GM12878 (cell line): ENCODE results near the gene ARID1A. TPM values are rescaled to one million over a fixed set of nuclear protein-coding genes. Genes with fewer than 3 reads are reported as not detected.
A peak's percentile ranks its signal among the peaks of the same experiment; 100 is the strongest.

Experiments used
- BCL11A ChIP-seq: IDR thresholded peaks from 2 replicates; pipeline ENCODE4 v1.6.1; 2011; ENCODE audit warnings: low read depth, low read length
- BMI1 ChIP-seq: fragments of 450-650 bp; IDR thresholded peaks from 2 replicates; pipeline ENCODE4 v1.6.1; 2016; ENCODE audit warnings: mild to moderate bottlenecking, moderate library complexity, borderline replicate concordance
- BRCA1 ChIP-seq: IDR thresholded peaks from 2 replicates; pipeline ENCODE4 v1.6.1; 2011; ENCODE audit warnings: low read depth, low read length, improper control_type of control experiment
- CHD2 ChIP-seq: IDR thresholded peaks from 2 replicates; pipeline ENCODE4 v1.6.1; 2011; ENCODE audit warnings: low read depth, low read length, improper control_type of control experiment, borderline replicate concordance
- E2F4 ChIP-seq: IDR thresholded peaks from 2 replicates; pipeline ENCODE4 v1.6.1; 2012; ENCODE audit warnings: low read depth, low read length, improper control_type of control experiment
- EGR1 ChIP-seq, 2 experiments: IDR thresholded peaks; 1 replicate in 1 of 2; 2 replicates in 1 of 2; pipeline ENCODE4 v1.6.1; 2011 to 2012; ENCODE audit warnings: low read depth in 2 of 2, low read length in 2 of 2, borderline replicate concordance in 1 of 2, mild to moderate bottlenecking in 1 of 2, moderate library complexity in 1 of 2
- EP300 ChIP-seq, 2 experiments: fragments of 150-350 bp in 1 of 2; IDR thresholded peaks; 2 replicates each; pipeline ENCODE4 v1.6.1; 2011 to 2012; ENCODE audit warnings: low read depth in 2 of 2, low read length in 2 of 2, borderline replicate concordance in 1 of 2, improper control_type of control experiment in 1 of 2, inconsistent platforms in 1 of 2; ENCODE audit not compliant: control insufficient read depth in 1 of 2
- HDAC2 ChIP-seq: fragments of 200-600 bp; sonication (generic); IDR thresholded peaks from 2 replicates; pipeline ENCODE4 v1.6.1; 2017
- HDAC6 ChIP-seq: fragments of 200-600 bp; sonication (generic); IDR thresholded peaks from one replicate; pipeline ENCODE4 v1.8.0; 2017; ENCODE audit warnings: antibody characterized with exemption; ENCODE audit not compliant: unreplicated experiment
- HSF1 ChIP-seq: fragments of 150-350 bp; IDR thresholded peaks from 2 replicates; pipeline ENCODE4 v1.6.1; 2014; ENCODE audit warnings: mild to moderate bottlenecking, low read depth, low read length
- KDM1A ChIP-seq: fragments of 200-600 bp; sonication (generic); IDR thresholded peaks from 2 replicates; pipeline ENCODE4 v1.6.1; 2016; ENCODE audit warnings: borderline replicate concordance
- LARP7 ChIP-seq: fragments of 450-650 bp; IDR thresholded peaks from 2 replicates; pipeline ENCODE4 v1.6.1; 2017; ENCODE audit warnings: mild to moderate bottlenecking
- MAX ChIP-seq: IDR thresholded peaks from 2 replicates; pipeline ENCODE4 v1.6.1; 2012; ENCODE audit warnings: low read depth, low read length, improper control_type of control experiment
- MTA3 ChIP-seq: IDR thresholded peaks from 2 replicates; pipeline ENCODE4 v1.6.1; 2012; ENCODE audit warnings: low read length, inconsistent platforms, borderline replicate concordance
- MXI1 ChIP-seq: fragments of 150-350 bp; IDR thresholded peaks from 2 replicates; pipeline ENCODE4 v1.6.1; 2011; ENCODE audit warnings: low read depth, mild to moderate bottlenecking, inconsistent platforms, low read length, improper control_type of control experiment
- NFYB ChIP-seq: IDR thresholded peaks from 2 replicates; pipeline ENCODE4 v1.6.1; 2011; ENCODE audit warnings: low read depth, mild to moderate bottlenecking, low read length, improper control_type of control experiment, moderate library complexity; ENCODE audit not compliant: insufficient read depth
- PAX8 ChIP-seq: fragments of 450-650 bp; IDR thresholded peaks from 2 replicates; pipeline ENCODE4 v1.6.1; 2017; ENCODE audit warnings: mild to moderate bottlenecking, moderate library complexity
- POLR2AphosphoS2 ChIP-seq: IDR thresholded peaks from 2 replicates; pipeline ENCODE4 v1.6.1; 2011; ENCODE audit warnings: low read depth, mild to moderate bottlenecking, low read length, improper control_type of control experiment, moderate library complexity
- POLR2AphosphoS5 ChIP-seq: IDR thresholded peaks from 2 replicates; pipeline ENCODE4 v1.6.1; 2011; ENCODE audit warnings: mild to moderate bottlenecking, low read length, inconsistent platforms
- SMAD5 ChIP-seq: IDR thresholded peaks from 2 replicates; pipeline ENCODE4 v1.6.1; 2016; ENCODE audit warnings: antibody characterized with exemption, low read depth
- STAT1 ChIP-seq: fragments of 450-650 bp; conservative IDR thresholded peaks from 2 replicates; pipeline ENCODE4 v1.6.1; 2014; ENCODE audit warnings: antibody characterized with exemption, mild to moderate bottlenecking
- TCF7 ChIP-seq: IDR thresholded peaks from 2 replicates; pipeline ENCODE4 v1.6.1; 2014; ENCODE audit warnings: antibody characterized with exemption, borderline replicate concordance
- WRNIP1 ChIP-seq: IDR thresholded peaks from 2 replicates; pipeline ENCODE4 v1.6.1; 2011; ENCODE audit warnings: low read depth, low read length, improper control_type of control experiment, borderline replicate concordance
- YBX1 ChIP-seq: fragments of 450-650 bp; IDR thresholded peaks from 2 replicates; pipeline ENCODE4 v1.6.1; 2016; ENCODE audit warnings: antibody characterized with exemption
- YY1 ChIP-seq: IDR thresholded peaks from 2 replicates; pipeline ENCODE4 v1.6.1; 2011; ENCODE audit warnings: low read depth, mild to moderate bottlenecking, low read length
- ZBED1 ChIP-seq: IDR thresholded peaks from 2 replicates; pipeline ENCODE4 v1.6.1; 2016; ENCODE audit warnings: borderline replicate concordance
- polyA plus RNA-seq, 11 experiments: library from polyadenylated mRNA; depleted of rRNA in 4 of 11; unstranded in 6 of 11; stranded (reverse) in 5 of 11; fragments of >200 nt; fragmentation: Nextera tagmentation in 4 of 11; fragmentation: Illumina TruSeq in 1 of 11; extraction: Ambion mirVana in 4 of 11; extraction: Trizol in 1 of 11; gene quantifications; 1 replicate in 1 of 11; 2 replicates in 10 of 11; pipeline versions ENCODE4 v1.2.1 to v1.2.3, GENCODE V29; 2011 to 2016; ENCODE audit warnings: inconsistent platforms in 2 of 11, missing spikeins in 2 of 11, low read depth in 1 of 11
- total RNA-seq, 4 experiments: library from RNA; depleted of rRNA in 3 of 4; stranded (reverse); fragments of >200 nt in 3 of 4; fragmentation: Illumina TruSeq in 1 of 4; extraction: Trizol in 1 of 4; gene quantifications; 2 replicates each; pipeline versions ENCODE4 v1.2.1 to v1.2.3, GENCODE V29; 2013 to 2021

The ARID1A gene
- total and polyA plus RNA-seq, 10 of the 15 experiments (the other 5 are each of a cell fraction or from before 2014, with no cell fraction given), result 10.0 to 98.0 (median 23.5) TPM

- TF ChIP-seq E2F4 (peak; percentile 50; the same call in 1 of the 2 replicates), EGR1 (IDR thresholded peaks at IDR 0.05; ENCODE audit: borderline replicate concordance in 1 of 2, low read depth in 2 of 2, low read length in 2 of 2) (peak in 1 of 2 experiments; percentile 73; a peak in 2 of 3 replicates), BCL11A (0 out of 2 replicates have a peak, but pooled peaks have one; percentile 29), HDAC2 (no peak), MTA3 (no peak), HSF1 (peak; percentile 79; the same call in 1 of the 2 replicates), BRCA1 (no peak), LARP7 (peak; percentile 99), YBX1 (no peak), WRNIP1 (no peak), BMI1 (no peak), POLR2AphosphoS2 (peak; percentile 90), PAX8 (no peak), CHD2 (peak; percentile 93), EP300 (IDR thresholded peaks at IDR 0.05; ENCODE audit: borderline replicate concordance in 1 of 2, control insufficient read depth in 1 of 2, low read depth in 2 of 2, low read length in 2 of 2) (peak in 1 of 2 experiments; percentile 74; a peak in 1 of 4 replicates), KDM1A (no peak), YY1 (peak; percentile 98), MXI1 (peak; percentile 84), STAT1 (0 out of 2 replicates have a peak, but pooled peaks have one; percentile 92), SMAD5 (peak; percentile 73; the same call in 1 of the 2 replicates), NFYB (no peak), MAX (peak; percentile 88), POLR2AphosphoS5 (peak; percentile 91; the same call in 1 of the 2 replicates), HDAC6 (no peak), TCF7 (no peak), ZBED1 (peak; percentile 33; the same call in 1 of the 2 replicates)
Measured at GRCh38 chr1:26695356-26696118, at the start of gene ARID1A (continued).
